Right lobe of liver (tissue), 4 donors: ENCODE measurements around the gene CXorf38.

Experiments
- CTCF ChIP-seq, 4 donors: fragments of 200-600 bp in 3 of 4; fragments of 450-650 bp in 1 of 4; IDR thresholded peaks; one replicate each; pipeline versions ENCODE4 v1.5.1 to v1.8.0; 2016 to 2022; ENCODE audit warnings: antibody characterized with exemption in 4 of 4, mild to moderate bottlenecking in 2 of 4
- POLR2A ChIP-seq: fragments of 450-650 bp; IDR thresholded peaks from one replicate; pipeline ENCODE4 v1.6.1; 2017; ENCODE audit warnings: antibody characterized with exemption, mild to moderate bottlenecking
- donor health status: DM: no; HTN: no; CAD: no.
- donor health status: DM: no; HTN: no; CAD: no.
- donor health status: DM: no; HTN: yes; CAD: no.

GRCh38 chrX:40581336-40581920 is 65.9 kb downstream of the CXorf38 start:
- TF ChIP-seq CTCF (IDR thresholded peaks at IDR 0.05), result no peak
- TF ChIP-seq POLR2A, result no peak
